Neuronal stem cell (in vitro differentiated cells): ENCODE results near the gene MAD1L1.

Experiments
- DNase-seq: peaks from one replicate; pipeline ENCODE4 v3.0.0-alpha.2; 2013; ENCODE audit warnings: low spot score
- H2AFZ ChIP-seq: one replicate; pipeline ENCODE4 v1.6.1; 2013; ENCODE audit warnings: mild to moderate bottlenecking, low read length, inconsistent platforms
- H2AK5ac ChIP-seq: 2 replicates; pipeline ENCODE4 v1.6.1; 2013; ENCODE audit warnings: low read depth, mild to moderate bottlenecking, inconsistent platforms, low read length, moderate library complexity, mixed read lengths
- H2BK120ac ChIP-seq: 2 replicates; pipeline ENCODE4 v1.6.1; 2013; ENCODE audit warnings: low read depth, mild to moderate bottlenecking, inconsistent platforms, low read length, moderate library complexity, mixed read lengths
- H2BK12ac ChIP-seq: one replicate; pipeline ENCODE4 v1.6.1; 2013; ENCODE audit warnings: low read length, inconsistent platforms
- H2BK15ac ChIP-seq: 2 replicates; pipeline ENCODE4 v1.6.1; 2013; ENCODE audit warnings: mild to moderate bottlenecking, low read length, inconsistent platforms, mixed read lengths
- H2BK5ac ChIP-seq: one replicate; pipeline ENCODE4 v1.6.1; 2013; ENCODE audit warnings: inconsistent platforms, mild to moderate bottlenecking, low read length, moderate library complexity
- H3K14ac ChIP-seq: one replicate; pipeline ENCODE4 v1.6.1; 2013; ENCODE audit warnings: low read length, inconsistent platforms
- H3K18ac ChIP-seq: 2 replicates; pipeline ENCODE4 v1.6.1; 2013; ENCODE audit warnings: low read length, inconsistent platforms
- H3K23ac ChIP-seq: 2 replicates; pipeline ENCODE4 v1.6.1; 2013; ENCODE audit warnings: low read depth, mild to moderate bottlenecking, mixed read lengths, low read length, inconsistent platforms; ENCODE audit not compliant: poor library complexity
- H3K27ac ChIP-seq: replicated peaks from 3 replicates; pipeline ENCODE4 v1.5.1; 2013; ENCODE audit warnings: low read length, inconsistent platforms
- H3K27me3 ChIP-seq, 3 experiments: 2 replicates each; pipeline ENCODE4 v1.6.1; 2013; ENCODE audit warnings: low read length in 3 of 3, mild to moderate bottlenecking in 2 of 3, inconsistent platforms in 1 of 3, low read depth in 1 of 3, mixed read lengths in 1 of 3, moderate library complexity in 1 of 3; ENCODE audit not compliant: control insufficient read depth in 3 of 3, insufficient read depth in 3 of 3
- H3K36me3 ChIP-seq, 2 donors: replicated peaks in 1 of 2; 2 replicates each; pipeline ENCODE4 v1.6.1; 2013; ENCODE audit warnings: low read length in 2 of 2; ENCODE audit not compliant: control insufficient read depth in 2 of 2, insufficient read depth in 2 of 2
- H3K4ac ChIP-seq: 2 replicates; pipeline ENCODE4 v1.6.1; 2013; ENCODE audit warnings: inconsistent platforms, mild to moderate bottlenecking, low read length, moderate library complexity
- H3K4me1 ChIP-seq, 2 donors: 1 replicate in 1 of 2; 2 replicates in 1 of 2; pipeline ENCODE4 v1.6.1; 2013; ENCODE audit warnings: low read length in 2 of 2, low read depth in 1 of 2; ENCODE audit not compliant: control insufficient read depth in 2 of 2, insufficient read depth in 1 of 2
- H3K4me2 ChIP-seq: one replicate; pipeline ENCODE4 v1.6.1; 2013; ENCODE audit warnings: mild to moderate bottlenecking, low read length, inconsistent platforms; ENCODE audit not compliant: insufficient read depth, poor library complexity, severe bottlenecking
- H3K4me3 ChIP-seq, 2 donors: 2 replicates each; pipeline ENCODE4 v1.5.1; 2013; ENCODE audit warnings: low read length in 2 of 2, mild to moderate bottlenecking in 2 of 2, inconsistent platforms in 1 of 2, moderate library complexity in 1 of 2
- H3K79me1 ChIP-seq: one replicate; pipeline ENCODE4 v1.6.1; 2013; ENCODE audit warnings: low read depth, mild to moderate bottlenecking, inconsistent platforms, low read length, moderate library complexity
- H3K9ac ChIP-seq: one replicate; pipeline ENCODE4 v1.6.1; 2013; ENCODE audit warnings: mild to moderate bottlenecking, low read depth, low read length, inconsistent platforms; ENCODE audit not compliant: poor library complexity
- H3K9me3 ChIP-seq, 2 donors: replicated peaks in 1 of 2; 2 replicates each; pipeline versions ENCODE3 to v1.6.1; 2013; ENCODE audit warnings: low read length in 2 of 2, mild to moderate bottlenecking in 2 of 2, inconsistent platforms in 1 of 2, low read depth in 1 of 2, mixed read lengths in 1 of 2, moderate library complexity in 1 of 2; ENCODE audit not compliant: control insufficient read depth in 2 of 2, insufficient read depth in 1 of 2
- H4K8ac ChIP-seq: one replicate; pipeline ENCODE4 v1.6.1; 2013; ENCODE audit warnings: low read depth, mild to moderate bottlenecking, inconsistent platforms, low read length, moderate library complexity
- H4K91ac ChIP-seq: one replicate; pipeline ENCODE4 v1.6.1; 2013; ENCODE audit warnings: low read length, low read depth, mild to moderate bottlenecking, inconsistent platforms; ENCODE audit not compliant: poor library complexity
- WGBS, 2 donors: extraction: QIAGEN DNeasy Blood & Tissue Kit; methylation state at CpG; one replicate each; pipeline ENCODE4 v1.1.7; 2013; ENCODE audit warnings: missing lambda C conversion rate in 2 of 2, mixed read lengths in 1 of 2; ENCODE audit not compliant: insufficient read length in 2 of 2, insufficient replicate concordance in 1 of 2; ENCODE audit errors: extremely low coverage in 2 of 2; 5-methylcytosine and 5-hydroxymethylcytosine counted together

MAD1L1 gene

GRCh38 chr7:1802899-1803298 is 429.8 kb downstream of the MAD1L1 start:
- H3K27ac ChIP-seq = no peak overlapping the region
- no peak overlapping the region for H2BK120ac ChIP-seq
- H3K4ac ChIP-seq = no peak overlapping the region
- peaks cover 6 to 16% of the 10 kb centered on the region in 2 donors for H3K9me3 ChIP-seq
- no peak overlapping the region for H2AK5ac ChIP-seq
- H3K18ac ChIP-seq = no peak overlapping the region
- H3K27me3 ChIP-seq = no peaks in the 10 kb centered on the region
- H4K8ac ChIP-seq = no peak overlapping the region
- H3K4me1 ChIP-seq = peaks cover 0 to 2% of the 10 kb centered on the region in 2 donors
- no CpG with 5 or more reads among the region's 4 CpGs for WGBS, 2 donors
- H3K4me2 ChIP-seq = no peak overlapping the region
- no peak overlapping the region for H3K14ac ChIP-seq
- H3K79me1 ChIP-seq = no peaks in the 10 kb centered on the region
- no peak overlapping the region for H2BK5ac ChIP-seq
- no peaks in the 10 kb centered on the region for H3K36me3 ChIP-seq
- no peak for DNase-seq
- no peak overlapping the region for H4K91ac ChIP-seq
- H2BK15ac ChIP-seq = no peak overlapping the region
- H3K23ac ChIP-seq = no peak overlapping the region
- no peak overlapping the region for H2BK12ac ChIP-seq
- H3K9ac ChIP-seq = no peak overlapping the region
- no peak overlapping the region for H3K4me3 ChIP-seq
- no peak overlapping the region for H2AFZ ChIP-seq

- Histone ChIP-seq H3K4ac (no peak overlapping the region), H4K8ac (no peak overlapping the region)
These were observed 431.8 kb downstream of the MAD1L1 start for GRCh38 chr7:1800902-1801301.

GRCh38 chr7:1798191-1798590 is 434.6 kb downstream of the MAD1L1 start:
- Histone ChIP-seq H4K8ac (no peak overlapping the region), H3K23ac (no peak overlapping the region), H3K4me1 (no peaks in the 10 kb centered on the region), H3K18ac (no peak overlapping the region), H3K4ac (no peak overlapping the region), H2BK120ac (no peak overlapping the region), H3K4me3 (no peak overlapping the region), H3K27ac (no peak overlapping the region), H3K4me2 (no peak overlapping the region), H2BK12ac (no peak overlapping the region), H3K9ac (no peak overlapping the region), H2AFZ (no peak overlapping the region), H3K14ac (no peak overlapping the region), H3K36me3 (no peaks in the 10 kb centered on the region), H2BK15ac (no peak overlapping the region), H3K79me1 (no peaks in the 10 kb centered on the region), H4K91ac (no peak overlapping the region), H2AK5ac (no peak overlapping the region), H3K27me3 (no peaks in the 10 kb centered on the region), H2BK5ac (no peak overlapping the region), H3K9me3 (peaks cover 16 to 19% of the 10 kb centered on the region in 2 donors)
- no CpG with 5 or more reads among the region's 3 CpGs for WGBS, 2 donors
- no peak for DNase-seq

More at GRCh38 chr7:1800902-1801301, 431.8 kb downstream of the MAD1L1 start:
- Histone ChIP-seq H3K9ac (no peak overlapping the region), H2AK5ac (no peak overlapping the region), H3K18ac (no peak overlapping the region), H2AFZ (no peak overlapping the region), H2BK15ac (no peak overlapping the region), H3K36me3 (no peaks in the 10 kb centered on the region), H3K4me1 (no peaks in the 10 kb centered on the region), H3K14ac (no peak overlapping the region), H2BK120ac (no peak overlapping the region), H2BK5ac (no peak overlapping the region), H4K91ac (no peak overlapping the region), H3K4me2 (no peak overlapping the region), H3K23ac (no peak overlapping the region), H3K9me3 (peaks cover 6 to 14% of the 10 kb centered on the region in 2 donors), H3K27me3 (no peaks in the 10 kb centered on the region), H2BK12ac (no peak overlapping the region), H3K4me3 (no peak overlapping the region), H3K27ac (no peak overlapping the region), H3K79me1 (no peaks in the 10 kb centered on the region)
- WGBS, 2 donors = no CpG with 5 or more reads among the region's 14 CpGs
- DNase-seq = no peak

GRCh38 chr7:1794888-1795542 is 437.7 kb downstream of the MAD1L1 start:
- H3K9me3 ChIP-seq = peaks cover 9 to 11% of the 10 kb centered on the region in 2 donors
- H2BK5ac ChIP-seq = no peak overlapping the region
- H3K4me3 ChIP-seq = no peak overlapping the region
- H4K8ac ChIP-seq = no peak overlapping the region
- no peak overlapping the region for H3K4ac ChIP-seq
- H2BK12ac ChIP-seq = no peak overlapping the region
- no peaks in the 10 kb centered on the region for H3K36me3 ChIP-seq
- no peak overlapping the region for H2BK120ac ChIP-seq
- no peak overlapping the region for H3K14ac ChIP-seq
- no peak overlapping the region for H2AFZ ChIP-seq
- no peak overlapping the region for H3K9ac ChIP-seq
- no CpG with 5 or more reads among the region's 1 CpG for WGBS, 2 donors
- no peak overlapping the region for H4K91ac ChIP-seq
- H3K4me1 ChIP-seq = no peaks in the 10 kb centered on the region
- H3K79me1 ChIP-seq = no peaks in the 10 kb centered on the region
- H2BK15ac ChIP-seq = no peak overlapping the region
- H3K4me2 ChIP-seq = no peak overlapping the region
- no peak overlapping the region for H3K27ac ChIP-seq
- no peak overlapping the region for H3K23ac ChIP-seq
- no peak for DNase-seq
- no peaks in the 10 kb centered on the region for H3K27me3 ChIP-seq
- H3K18ac ChIP-seq = no peak overlapping the region
- H2AK5ac ChIP-seq = no peak overlapping the region
